ENCODE measurements around the gene TRPV3.
"Not testable (repeated sequence)": the region's sequence is repeated elsewhere in the genome, so short reads cannot be mapped to it uniquely, and the experiment has no call there.

The TRPV3 gene

GRCh38 chr17:3531266-3532101 lies 26.1 kb downstream of the TRPV3 start:
- H3K27me3 ChIP-seq (ENCODE audit: insufficient read depth, low read length), result no peaks in the 10 kb centered on the region
- H3K4me1 ChIP-seq (ENCODE audit: insufficient read depth, low read length), result peaks cover 9% of the 10 kb centered on the region
- 87% methylated on average over 21 of the region's 21 CpGs for WGBS

GRCh38 chr17:3529817-3530741 lies 27.5 kb downstream of the TRPV3 start:
- H3K4me3 ChIP-seq (ENCODE audit: low read length), result no peak overlapping the region
- H3K36me3 ChIP-seq (ENCODE audit: insufficient read depth, low read length), result no peaks in the 10 kb centered on the region
- peak overlapping the region; percentile 89; the same call in 1 of the 2 replicates for H3K27ac ChIP-seq (ENCODE audit: low read depth, low read length)
- H3K9me3 ChIP-seq (ENCODE audit: insufficient read depth, low read depth, low read length), result no peaks in the 10 kb centered on the region
- H3K4me1 ChIP-seq (ENCODE audit: insufficient read depth, low read length), result peaks cover 9% of the 10 kb centered on the region
- H3K9ac ChIP-seq (ENCODE audit: low read depth, low read length), result peak overlapping the region; percentile 22; the same call in 1 of the 2 replicates
- WGBS, result 45% methylated on average over 32 of the region's 32 CpGs
- no peaks in the 10 kb centered on the region for H3K27me3 ChIP-seq (ENCODE audit: insufficient read depth, low read length)

More at GRCh38 chr17:3531266-3532101, 26.1 kb downstream of the TRPV3 start:
- Histone ChIP-seq H3K36me3 (ENCODE audit: insufficient read depth, low read length) (no peaks in the 10 kb centered on the region), H3K4me3 (ENCODE audit: low read length) (no peak overlapping the region), H3K9me3 (ENCODE audit: insufficient read depth, low read depth, low read length) (no peaks in the 10 kb centered on the region), H3K27ac (ENCODE audit: low read depth, low read length) (no peak overlapping the region), H3K9ac (ENCODE audit: low read depth, low read length) (no peak overlapping the region)

GRCh38 chr17:3528880-3529511 lies 28.6 kb downstream of the TRPV3 start:
- Histone ChIP-seq H3K4me1 (ENCODE audit: insufficient read depth, low read length) (peaks cover 9% of the 10 kb centered on the region), H3K9me3 (ENCODE audit: insufficient read depth, low read depth, low read length) (no peaks in the 10 kb centered on the region)
- 43% methylated on average over 11 of the region's 11 CpGs for WGBS

GRCh38 chr17:3528403-3528851 lies 29.2 kb downstream of the TRPV3 start:
- Histone ChIP-seq H3K27me3 (ENCODE audit: insufficient read depth, low read length) (no peaks in the 10 kb centered on the region), H3K4me3 (ENCODE audit: low read length) (no peak overlapping the region), H3K27ac (ENCODE audit: low read depth, low read length) (no peak overlapping the region), H3K9ac (ENCODE audit: low read depth, low read length) (no peak overlapping the region), H3K9me3 (ENCODE audit: insufficient read depth, low read depth, low read length) (no peaks in the 10 kb centered on the region), H3K4me1 (ENCODE audit: insufficient read depth, low read length) (peaks cover 9% of the 10 kb centered on the region), H3K36me3 (ENCODE audit: insufficient read depth, low read length) (no peaks in the 10 kb centered on the region)
- WGBS, result 81% methylated on average over 14 of the region's 14 CpGs

More at GRCh38 chr17:3528880-3529511, 28.6 kb downstream of the TRPV3 start:
- H3K27me3 ChIP-seq (ENCODE audit: insufficient read depth, low read length), result no peaks in the 10 kb centered on the region
- no peak overlapping the region for H3K4me3 ChIP-seq (ENCODE audit: low read length)
- no peak overlapping the region for H3K27ac ChIP-seq (ENCODE audit: low read depth, low read length)
- H3K36me3 ChIP-seq (ENCODE audit: insufficient read depth, low read length), result no peaks in the 10 kb centered on the region
- H3K9ac ChIP-seq (ENCODE audit: low read depth, low read length), result no peak overlapping the region

GRCh38 chr17:3527896-3528295 lies 29.7 kb downstream of the TRPV3 start:
- WGBS, result 93% methylated on average over 8 of the region's 8 CpGs
- Histone ChIP-seq H3K27ac (ENCODE audit: low read depth, low read length) (no peak overlapping the region), H3K4me3 (ENCODE audit: low read length) (no peak overlapping the region), H3K36me3 (ENCODE audit: insufficient read depth, low read length) (no peaks in the 10 kb centered on the region), H3K9ac (ENCODE audit: low read depth, low read length) (no peak overlapping the region), H3K9me3 (ENCODE audit: insufficient read depth, low read depth, low read length) (no peaks in the 10 kb centered on the region), H3K4me1 (ENCODE audit: insufficient read depth, low read length) (peaks cover 9% of the 10 kb centered on the region), H3K27me3 (ENCODE audit: insufficient read depth, low read length) (no peaks in the 10 kb centered on the region)

GRCh38 chr17:3527468-3527867 lies 30.1 kb downstream of the TRPV3 start:
- H3K9me3 ChIP-seq (ENCODE audit: insufficient read depth, low read depth, low read length), result no peaks in the 10 kb centered on the region
- 96% methylated on average over 5 of the region's 5 CpGs for WGBS

GRCh38 chr17:3526971-3527370 lies 30.6 kb downstream of the TRPV3 start:
- no peaks in the 10 kb centered on the region for H3K9me3 ChIP-seq (ENCODE audit: insufficient read depth, low read depth, low read length)
- no peaks in the 10 kb centered on the region for H3K27me3 ChIP-seq (ENCODE audit: insufficient read depth, low read length)
- 75% methylated on average over 10 of the region's 10 CpGs for WGBS
- no peak overlapping the region for H3K27ac ChIP-seq (ENCODE audit: low read depth, low read length)
- H3K4me1 ChIP-seq (ENCODE audit: insufficient read depth, low read length), result peaks cover 9% of the 10 kb centered on the region
- no peaks in the 10 kb centered on the region for H3K36me3 ChIP-seq (ENCODE audit: insufficient read depth, low read length)
- H3K4me3 ChIP-seq (ENCODE audit: low read length), result no peak overlapping the region
- H3K9ac ChIP-seq (ENCODE audit: low read depth, low read length), result no peak overlapping the region

More at GRCh38 chr17:3527468-3527867, 30.1 kb downstream of the TRPV3 start:
- H3K4me1 ChIP-seq (ENCODE audit: insufficient read depth, low read length), result peaks cover 9% of the 10 kb centered on the region
- H3K27ac ChIP-seq (ENCODE audit: low read depth, low read length), result no peak overlapping the region
- no peak overlapping the region for H3K4me3 ChIP-seq (ENCODE audit: low read length)
- H3K36me3 ChIP-seq (ENCODE audit: insufficient read depth, low read length), result no peaks in the 10 kb centered on the region
- no peak overlapping the region for H3K9ac ChIP-seq (ENCODE audit: low read depth, low read length)
- H3K27me3 ChIP-seq (ENCODE audit: insufficient read depth, low read length), result no peaks in the 10 kb centered on the region

GRCh38 chr17:3526491-3526890 lies 31.1 kb downstream of the TRPV3 start:
- H3K4me3 ChIP-seq (ENCODE audit: low read length), result no peak overlapping the region
- no peaks in the 10 kb centered on the region for H3K36me3 ChIP-seq (ENCODE audit: insufficient read depth, low read length)
- WGBS, result 92% methylated on average over 12 of the region's 12 CpGs
- no peak overlapping the region for H3K9ac ChIP-seq (ENCODE audit: low read depth, low read length)
- H3K27ac ChIP-seq (ENCODE audit: low read depth, low read length), result no peak overlapping the region
- H3K27me3 ChIP-seq (ENCODE audit: insufficient read depth, low read length), result no peaks in the 10 kb centered on the region
- peaks cover 9% of the 10 kb centered on the region for H3K4me1 ChIP-seq (ENCODE audit: insufficient read depth, low read length)
- no peaks in the 10 kb centered on the region for H3K9me3 ChIP-seq (ENCODE audit: insufficient read depth, low read depth, low read length)

- WGBS, result 93% methylated on average over 13 of the region's 13 CpGs
- H3K4me3 ChIP-seq (ENCODE audit: low read length), result no peak overlapping the region
- no peaks in the 10 kb centered on the region for H3K27me3 ChIP-seq (ENCODE audit: insufficient read depth, low read length)
- H3K4me1 ChIP-seq (ENCODE audit: insufficient read depth, low read length), result no peaks in the 10 kb centered on the region; the same call in 1 of the 2 replicates
- no peak overlapping the region for H3K27ac ChIP-seq (ENCODE audit: low read depth, low read length)
- no peaks in the 10 kb centered on the region for H3K9me3 ChIP-seq (ENCODE audit: insufficient read depth, low read depth, low read length)
- H3K36me3 ChIP-seq (ENCODE audit: insufficient read depth, low read length), result no peaks in the 10 kb centered on the region
- H3K9ac ChIP-seq (ENCODE audit: low read depth, low read length), result no peak overlapping the region
Measured at GRCh38 chr17:3524024-3524423, 33.6 kb downstream of the TRPV3 start.

GRCh38 chr17:3519472-3519871 lies 38.1 kb downstream of the TRPV3 start:
- H3K36me3 ChIP-seq (ENCODE audit: insufficient read depth, low read length); H3K9ac ChIP-seq (ENCODE audit: low read depth, low read length); H3K4me3 ChIP-seq (ENCODE audit: low read length); H3K27me3 ChIP-seq (ENCODE audit: insufficient read depth, low read length); H3K4me1 ChIP-seq (ENCODE audit: insufficient read depth, low read length); H3K27ac ChIP-seq (ENCODE audit: low read depth, low read length); H3K9me3 ChIP-seq (ENCODE audit: insufficient read depth, low read depth, low read length): not testable (repeated sequence)
- 93% methylated on average over 4 of the region's 4 CpGs for WGBS
